SIG-M5 treated with dmso at 0.1 percent for 504 hours (cell line): ENCODE results near the gene ZMYM2.

ENCODE experiments used
- DNase-seq: peaks from one replicate; lab custom pipeline; 2025; ENCODE audit not compliant: unreplicated experiment; lab: John Stamatoyannopoulos, UW

Gene ZMYM2

DNA sequence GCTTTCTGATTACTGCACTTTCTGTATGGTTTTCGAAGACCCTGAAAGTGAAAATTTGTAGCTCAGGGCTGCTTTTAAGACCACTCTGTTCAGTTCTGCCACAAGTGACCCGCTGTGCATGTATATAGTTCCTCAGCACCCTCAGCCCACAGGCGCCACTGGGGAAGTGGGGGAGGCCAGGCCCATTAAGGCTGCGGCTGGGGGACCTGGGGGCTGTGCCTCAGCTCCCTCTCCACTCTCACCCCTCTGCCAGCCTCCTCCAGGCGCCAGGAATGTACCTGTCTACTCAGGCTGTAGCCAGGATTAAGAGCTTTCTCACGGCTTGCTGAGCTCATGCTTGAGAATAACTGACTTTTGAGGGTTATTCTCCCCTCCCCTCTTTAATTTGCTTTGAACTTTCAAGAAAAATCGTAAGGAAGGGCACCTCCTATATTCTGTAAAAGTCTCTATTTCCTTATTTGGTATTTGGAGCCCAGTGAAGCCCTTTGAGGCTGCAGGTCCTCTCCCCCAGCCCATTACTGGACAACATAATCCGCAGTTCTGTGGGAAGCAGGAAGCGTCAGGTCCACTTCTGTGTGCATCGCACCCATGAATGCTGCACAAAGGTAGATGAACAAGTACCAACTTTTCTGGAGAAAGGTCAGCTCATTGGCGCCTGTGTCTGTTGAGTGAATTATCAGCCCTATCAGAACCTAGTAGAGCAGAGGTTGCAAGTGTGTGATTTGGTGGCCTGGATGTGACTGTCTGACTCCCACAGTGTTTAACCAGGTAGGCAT is 172.7 kb downstream of the ZMYM2 start:
- no peak for DNase-seq

DNA sequence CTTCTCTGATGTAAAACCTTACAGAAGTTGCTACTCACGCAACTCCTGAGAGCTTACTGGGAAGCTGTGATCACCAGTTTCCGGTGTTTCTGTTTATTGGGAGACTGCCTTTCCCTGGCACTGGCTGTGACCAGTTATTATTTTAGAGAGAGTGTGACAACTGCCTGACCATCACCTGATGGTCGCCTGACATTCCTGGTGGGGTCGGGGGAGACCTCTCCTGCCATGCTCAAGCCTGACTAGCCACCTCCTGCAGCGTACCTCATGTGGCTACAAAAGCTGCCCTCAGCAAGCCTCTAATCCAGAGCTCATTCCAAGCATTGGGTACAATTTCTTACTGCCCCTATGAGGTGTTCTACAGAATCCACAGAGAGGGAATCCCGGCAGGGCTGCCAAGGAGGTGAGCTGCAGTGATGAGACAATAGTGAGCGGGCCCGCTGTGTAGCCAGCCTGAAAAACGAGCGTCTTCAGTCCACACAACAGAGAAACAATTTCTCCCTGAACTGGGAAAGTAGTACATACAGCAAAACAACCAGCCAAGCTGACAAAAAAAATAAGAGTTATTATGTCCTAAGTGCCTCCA is 173.6 kb downstream of the ZMYM2 start:
- no peak for DNase-seq

DNA sequence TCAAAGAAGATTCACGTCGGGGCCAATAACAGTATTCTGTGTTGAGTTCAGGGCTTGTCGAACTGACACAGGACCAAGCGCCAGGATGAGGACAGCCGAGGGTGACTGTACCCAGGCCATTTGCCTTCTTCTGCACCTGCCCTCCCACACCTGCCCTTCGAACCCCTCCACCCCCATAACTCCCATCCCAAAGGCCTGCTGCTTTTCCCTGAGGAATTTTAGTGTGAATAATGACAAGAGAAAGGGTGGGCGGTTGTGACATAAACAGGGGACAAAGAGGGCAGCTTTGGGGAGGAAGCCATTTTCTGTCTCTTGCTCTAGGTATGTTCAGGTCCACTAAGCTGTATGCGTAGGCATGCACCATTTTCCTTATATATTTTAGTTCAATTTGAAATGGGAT is 176.2 kb downstream of the ZMYM2 start:
- DNase-seq = no peak

DNA sequence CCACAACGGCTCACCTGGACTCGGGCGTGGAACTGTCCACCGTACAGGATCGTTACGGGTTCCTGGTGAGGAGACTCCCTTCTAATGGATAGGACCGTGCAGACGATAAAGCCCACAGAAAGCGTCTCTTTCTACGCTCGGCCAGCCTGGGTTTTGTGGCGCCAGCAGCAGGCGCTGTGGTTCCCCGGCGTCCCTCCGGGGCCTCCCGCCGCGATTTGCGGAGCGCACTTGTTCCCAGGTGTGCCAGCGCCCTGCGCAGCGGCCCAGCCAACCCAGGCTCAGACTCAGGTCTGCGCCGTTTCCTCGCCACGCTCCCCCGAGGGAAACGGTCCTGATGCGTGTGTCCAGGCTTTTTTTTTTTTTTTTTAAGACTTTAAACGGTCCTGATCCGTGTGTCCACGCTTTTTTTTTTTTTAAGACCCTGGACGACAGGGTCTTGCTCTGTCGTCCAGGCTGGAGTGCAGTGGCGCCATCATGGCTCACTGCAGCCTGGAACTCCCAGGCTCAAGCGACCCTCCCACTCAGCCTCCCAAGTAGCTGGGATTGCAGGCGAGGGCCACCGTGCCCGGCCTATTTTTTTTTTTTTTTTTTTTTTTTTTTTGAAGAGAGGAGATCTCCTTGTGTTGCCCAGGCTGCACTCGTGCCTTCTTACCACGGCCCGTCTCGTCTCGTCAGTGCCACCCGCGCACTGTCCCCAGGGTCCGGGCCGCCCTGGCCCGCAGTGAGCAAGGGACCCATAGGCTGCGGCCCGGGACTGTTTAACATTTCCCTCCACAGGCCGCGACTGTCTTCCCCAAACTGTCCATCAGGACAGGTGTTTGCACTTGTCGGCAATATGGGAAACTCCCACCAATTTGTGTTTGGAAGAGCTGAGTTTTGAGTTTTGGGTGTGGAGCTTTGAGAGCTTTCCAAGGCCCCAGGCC is 178.5 kb downstream of the ZMYM2 start:
- no peak for DNase-seq

DNA sequence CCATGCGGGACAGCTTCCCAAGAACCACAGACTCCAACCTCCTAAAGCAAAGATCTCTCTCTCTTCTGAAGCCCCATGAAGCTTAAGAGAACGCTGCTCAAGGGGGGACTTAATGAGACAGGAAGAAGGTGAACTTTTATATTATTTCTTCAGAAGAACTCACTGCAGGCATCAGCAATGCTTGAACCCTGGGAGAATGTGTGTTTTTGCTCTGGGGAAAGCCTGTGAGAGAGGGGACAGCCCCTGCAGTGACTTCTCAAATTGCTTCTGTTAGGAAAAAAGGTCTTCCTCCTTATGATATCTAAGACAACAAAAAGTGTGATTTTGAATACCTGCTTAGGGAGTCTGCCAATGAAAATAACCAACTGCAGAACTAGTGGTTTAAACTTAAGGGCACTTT is 179.3 kb downstream of the ZMYM2 start:
- DNase-seq = no peak

DNA sequence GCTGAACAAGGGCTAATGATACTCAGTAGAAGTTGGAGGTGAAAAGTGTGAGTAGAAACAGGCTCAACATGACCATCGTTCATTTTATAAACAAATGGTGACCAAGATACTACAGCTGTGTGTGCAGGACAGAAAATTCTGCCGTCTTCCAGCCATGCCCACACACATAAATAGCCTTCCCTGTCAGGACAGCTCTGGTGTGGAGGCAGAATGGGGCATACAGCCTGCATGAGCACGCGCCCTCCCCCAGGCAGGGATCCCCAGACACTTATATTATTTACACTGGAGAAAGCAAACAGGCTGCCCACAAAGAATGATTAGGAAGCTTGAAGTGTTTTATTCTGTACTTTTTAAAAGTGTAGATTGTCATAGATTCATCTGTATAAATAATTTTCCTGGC is 182.0 kb downstream of the ZMYM2 start:
- DNase-seq = no peak
